Left ventricle myocardium inferior (tissue), 1 donor: ENCODE data around the gene GPHB5. TPM values are rescaled to one million over a fixed set of nuclear protein-coding genes. Genes with fewer than 3 reads are reported as not detected.

Experiments used
- DNase-seq: peaks from one replicate; pipeline ENCODE4 v3.0.0-alpha.2; 2020
- H3K27ac ChIP-seq: fragments of 200-600 bp; replicated peaks from 2 replicates; pipeline ENCODE4 v1.8.0; 2021
- H3K27me3 ChIP-seq: fragments of 200-600 bp; 2 replicates; pipeline ENCODE4 v1.8.0; 2021; ENCODE audit warnings: low read depth
- H3K36me3 ChIP-seq: fragments of 200-600 bp; 2 replicates; pipeline ENCODE4 v1.8.0; 2021
- H3K4me1 ChIP-seq: fragments of 200-600 bp; 2 replicates; pipeline ENCODE4 v1.8.0; 2021
- H3K4me3 ChIP-seq: fragments of 200-600 bp; 2 replicates; pipeline ENCODE4 v1.8.0; 2021; ENCODE audit warnings: mild to moderate bottlenecking, moderate library complexity
- H3K9me3 ChIP-seq: fragments of 200-600 bp; replicated peaks from 2 replicates; pipeline ENCODE4 v1.8.0; 2021
- intact Hi-C: fragments of 100-400 bp; cut with micrococcal nuclease; formaldehyde crosslinking; loops from one replicate; pipeline ENCODE4 v1.11.0; 2022
- total RNA-seq: library from RNA; stranded (reverse); fragmentation: NEBNext Ultra II Directional; extraction: Animal tissue kit (Norgen Biotek cat#: 25700); gene quantifications from one replicate; pipeline ENCODE4 v1.2.1, GENCODE V29; 2021
- TF ChIP-seq, protein P1 (sequence below): fragments of 200-600 bp; IDR thresholded peaks from 2 replicates; pipeline ENCODE4 v1.8.0; 2021; ENCODE audit warnings: antibody characterized with exemption, mild to moderate bottlenecking, borderline replicate concordance
- donor health status: DM: no; HTN: yes; CAD: no; lungs with severe emphysema.

Gene GPHB5
- total RNA-seq, 1 donor from 2014 or later = not detected

- Histone ChIP-seq H3K4me1 (no peaks in the 10 kb centered on the region), H3K36me3 (no peaks in the 10 kb centered on the region), H3K27ac (no peak overlapping the region), H3K9me3 (no peaks in the 10 kb centered on the region), H3K4me3 (no peak overlapping the region), H3K27me3 (no peaks in the 10 kb centered on the region)
- no peak for DNase-seq
- intact Hi-C loops = no loop called here
- TF ChIP-seq, protein P1, sequence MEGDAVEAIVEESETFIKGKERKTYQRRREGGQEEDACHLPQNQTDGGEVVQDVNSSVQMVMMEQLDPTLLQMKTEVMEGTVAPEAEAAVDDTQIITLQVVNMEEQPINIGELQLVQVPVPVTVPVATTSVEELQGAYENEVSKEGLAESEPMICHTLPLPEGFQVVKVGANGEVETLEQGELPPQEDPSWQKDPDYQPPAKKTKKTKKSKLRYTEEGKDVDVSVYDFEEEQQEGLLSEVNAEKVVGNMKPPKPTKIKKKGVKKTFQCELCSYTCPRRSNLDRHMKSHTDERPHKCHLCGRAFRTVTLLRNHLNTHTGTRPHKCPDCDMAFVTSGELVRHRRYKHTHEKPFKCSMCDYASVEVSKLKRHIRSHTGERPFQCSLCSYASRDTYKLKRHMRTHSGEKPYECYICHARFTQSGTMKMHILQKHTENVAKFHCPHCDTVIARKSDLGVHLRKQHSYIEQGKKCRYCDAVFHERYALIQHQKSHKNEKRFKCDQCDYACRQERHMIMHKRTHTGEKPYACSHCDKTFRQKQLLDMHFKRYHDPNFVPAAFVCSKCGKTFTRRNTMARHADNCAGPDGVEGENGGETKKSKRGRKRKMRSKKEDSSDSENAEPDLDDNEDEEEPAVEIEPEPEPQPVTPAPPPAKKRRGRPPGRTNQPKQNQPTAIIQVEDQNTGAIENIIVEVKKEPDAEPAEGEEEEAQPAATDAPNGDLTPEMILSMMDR = no peak
Measured at GRCh38 chr14:63345826-63346225, 27.1 kb upstream of the GPHB5 start.

DNA sequence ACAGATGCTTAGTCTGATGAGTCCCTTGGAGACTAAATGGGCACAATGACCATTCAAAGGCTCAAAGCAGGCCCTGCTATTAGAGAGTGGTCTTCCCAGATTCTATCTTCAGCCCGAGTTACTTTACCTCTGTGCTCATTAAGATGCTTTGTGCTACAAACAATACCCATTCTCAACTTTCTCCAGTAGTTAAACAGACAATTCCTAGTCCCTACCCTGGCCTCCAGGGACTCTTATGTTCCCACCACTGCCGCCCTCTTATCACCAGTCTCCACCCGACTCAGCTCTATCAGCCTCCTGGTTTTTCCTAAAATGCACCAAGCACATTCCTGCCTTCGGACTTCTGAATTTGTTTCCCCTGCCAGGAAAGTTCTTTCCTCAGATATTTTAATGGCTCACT, 25.6 kb upstream of the GPHB5 start:
- Histone ChIP-seq H3K9me3 (no peaks in the 10 kb centered on the region), H3K4me3 (no peak overlapping the region), H3K27me3 (no peaks in the 10 kb centered on the region), H3K4me1 (no peaks in the 10 kb centered on the region), H3K27ac (no peak overlapping the region), H3K36me3 (no peaks in the 10 kb centered on the region)
- DNase-seq = no peak
- TF ChIP-seq, protein P1 = no peak
- intact Hi-C loops = no loop called here

DNA sequence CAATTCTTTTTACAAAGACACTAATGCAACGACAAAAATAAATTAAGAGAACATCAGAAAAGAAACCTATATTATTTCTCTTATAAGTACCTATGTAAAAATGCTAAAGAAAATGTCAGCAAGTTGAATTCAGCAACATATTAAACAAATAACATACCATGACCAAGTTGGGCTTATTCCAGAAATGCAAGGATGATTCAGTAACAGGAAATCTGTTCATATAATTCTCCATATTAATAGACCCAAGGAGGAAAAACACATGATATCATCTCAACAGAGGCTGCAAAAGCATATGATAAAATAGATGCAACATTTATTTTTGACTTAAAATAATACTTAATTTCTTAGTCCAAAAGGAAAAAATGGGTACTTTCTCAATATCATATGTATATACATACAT, 25.1 kb upstream of the GPHB5 start:
- no peaks in the 10 kb centered on the region for H3K36me3 ChIP-seq
- H3K9me3 ChIP-seq = no peaks in the 10 kb centered on the region
- no peaks in the 10 kb centered on the region for H3K27me3 ChIP-seq
- no peak overlapping the region for H3K27ac ChIP-seq
- intact Hi-C loops = no loop called here
- DNase-seq = no peak
- H3K4me1 ChIP-seq = no peaks in the 10 kb centered on the region
- TF ChIP-seq, protein P1 = no peak
- H3K4me3 ChIP-seq = no peak overlapping the region

DNA sequence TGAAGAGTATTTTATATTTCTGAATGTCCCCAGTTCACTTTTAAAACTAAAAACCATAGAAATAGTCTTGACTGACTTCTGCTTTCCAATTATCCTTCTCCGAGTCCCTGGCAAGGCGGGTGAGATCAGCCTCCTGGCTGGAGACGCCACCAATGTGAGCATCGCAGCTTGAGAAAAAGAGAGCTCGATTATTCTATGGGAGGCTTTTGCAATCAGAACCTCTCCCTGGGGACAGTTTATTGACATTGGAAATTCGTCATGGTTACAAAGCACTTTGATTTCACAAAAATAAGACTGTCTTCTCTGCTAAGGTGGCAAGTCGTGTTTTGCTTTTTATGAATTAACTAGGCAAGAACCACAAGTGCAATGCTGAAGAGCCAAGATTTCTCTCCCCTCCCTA, 23.6 kb upstream of the GPHB5 start:
- no peaks in the 10 kb centered on the region for H3K36me3 ChIP-seq
- no peaks in the 10 kb centered on the region for H3K4me1 ChIP-seq
- DNase-seq = no peak
- TF ChIP-seq, protein P1 = no peak
- no peak overlapping the region for H3K4me3 ChIP-seq
- intact Hi-C loops = no loop called here
- peaks cover 7% of the 10 kb centered on the region for H3K9me3 ChIP-seq
- H3K27ac ChIP-seq = no peak overlapping the region
- H3K27me3 ChIP-seq = no peaks in the 10 kb centered on the region

- H3K27ac ChIP-seq = no peak overlapping the region
- intact Hi-C loops = no loop called here
- H3K4me1 ChIP-seq = no peaks in the 10 kb centered on the region
- no peaks in the 10 kb centered on the region for H3K36me3 ChIP-seq
- no peaks in the 10 kb centered on the region for H3K27me3 ChIP-seq
- TF ChIP-seq, protein P1 = no peak
- no peak for DNase-seq
- H3K9me3 ChIP-seq = no peaks in the 10 kb centered on the region
- H3K4me3 ChIP-seq = no peak overlapping the region
Measured at GRCh38 chr14:63328787-63329737, 10.3 kb upstream of the GPHB5 start.
